ENCODE data around the gene LMAN2.

Gene LMAN2

DNA sequence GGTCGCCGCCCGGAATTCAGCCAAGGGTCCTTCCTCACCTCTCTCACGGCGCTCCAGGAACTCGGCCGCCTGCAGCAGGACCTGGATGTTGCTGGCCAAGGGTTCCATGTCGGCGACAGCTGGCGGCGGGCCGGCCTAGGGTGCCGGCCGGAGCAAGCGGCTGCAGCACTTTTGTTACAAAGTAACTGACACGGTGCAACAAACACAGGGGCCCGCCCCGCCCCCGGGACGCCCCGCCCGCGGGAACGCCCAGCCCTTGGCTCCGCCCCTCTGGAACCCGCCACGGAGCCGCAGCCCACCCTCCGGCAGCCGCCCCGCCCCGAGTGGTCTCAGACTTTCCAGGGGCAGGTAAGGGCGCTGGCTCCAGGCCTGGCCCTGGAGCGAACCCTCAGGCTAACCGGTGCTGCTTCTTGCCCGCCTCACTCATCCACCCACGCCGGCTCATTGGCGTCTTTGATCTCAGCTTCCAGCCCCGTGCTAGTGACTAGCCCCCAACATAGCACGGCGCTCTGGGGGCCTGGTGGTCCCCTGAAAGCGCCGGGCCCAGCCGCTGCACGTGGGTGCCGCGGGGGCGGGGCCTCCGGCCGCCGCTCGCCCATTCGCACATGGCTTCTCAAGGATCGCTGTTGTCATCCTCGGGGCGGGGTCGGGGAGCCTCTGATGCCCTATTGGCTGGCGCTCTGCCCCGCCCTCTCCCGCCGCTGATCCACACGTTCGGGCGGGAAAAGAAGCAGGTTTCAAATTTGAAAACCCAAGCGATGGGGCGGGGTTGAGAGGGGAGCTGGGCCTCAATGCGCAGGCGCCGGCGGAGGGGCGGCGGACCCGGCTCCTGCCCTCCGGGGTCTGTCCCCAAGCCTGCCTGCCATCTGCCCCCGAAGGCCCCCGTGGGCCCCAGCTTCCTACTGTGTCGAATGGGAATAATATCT, 39.5 kb downstream of the LMAN2 start, which contains the start of gene MXD3:
Gene MXD3, minus strand, starts transcription at position 176 of the 926 bp plus-strand sequence. Its CDS starts 68 bp downstream, at position 108.
- peak within 1 kb of the TSS; percentile 94 for H3K4me2 ChIP-seq (ENCODE audit: low read length)
- no peaks in the 10 kb centered on the region for H3K79me2 ChIP-seq
- H3K4me1 ChIP-seq, result peaks cover 10% of the 10 kb centered on the region
- peak within 1 kb of the TSS; percentile 40 for H2AFZ ChIP-seq
- H3K9ac ChIP-seq, result no peak within 1 kb of the TSS
- H3K36me3 ChIP-seq (ENCODE audit: control insufficient read depth, insufficient read depth, low read length), result no peaks in the 10 kb centered on the region
- no peaks in the 10 kb centered on the region for H3K9me3 ChIP-seq (ENCODE audit: control insufficient read depth, low read length)
- no peaks in the 10 kb centered on the region for H3K27me3 ChIP-seq (ENCODE audit: control insufficient read depth, insufficient read depth, low read length)
- H3K4me3 ChIP-seq (ENCODE audit: low read depth, low read length), result peak within 1 kb of the TSS; percentile 62
- no peak within 1 kb of the TSS for H3K27ac ChIP-seq
- TF ChIP-seq, protein P1, sequence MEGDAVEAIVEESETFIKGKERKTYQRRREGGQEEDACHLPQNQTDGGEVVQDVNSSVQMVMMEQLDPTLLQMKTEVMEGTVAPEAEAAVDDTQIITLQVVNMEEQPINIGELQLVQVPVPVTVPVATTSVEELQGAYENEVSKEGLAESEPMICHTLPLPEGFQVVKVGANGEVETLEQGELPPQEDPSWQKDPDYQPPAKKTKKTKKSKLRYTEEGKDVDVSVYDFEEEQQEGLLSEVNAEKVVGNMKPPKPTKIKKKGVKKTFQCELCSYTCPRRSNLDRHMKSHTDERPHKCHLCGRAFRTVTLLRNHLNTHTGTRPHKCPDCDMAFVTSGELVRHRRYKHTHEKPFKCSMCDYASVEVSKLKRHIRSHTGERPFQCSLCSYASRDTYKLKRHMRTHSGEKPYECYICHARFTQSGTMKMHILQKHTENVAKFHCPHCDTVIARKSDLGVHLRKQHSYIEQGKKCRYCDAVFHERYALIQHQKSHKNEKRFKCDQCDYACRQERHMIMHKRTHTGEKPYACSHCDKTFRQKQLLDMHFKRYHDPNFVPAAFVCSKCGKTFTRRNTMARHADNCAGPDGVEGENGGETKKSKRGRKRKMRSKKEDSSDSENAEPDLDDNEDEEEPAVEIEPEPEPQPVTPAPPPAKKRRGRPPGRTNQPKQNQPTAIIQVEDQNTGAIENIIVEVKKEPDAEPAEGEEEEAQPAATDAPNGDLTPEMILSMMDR (IDR thresholded peaks at IDR 0.05), result no peak

DNA sequence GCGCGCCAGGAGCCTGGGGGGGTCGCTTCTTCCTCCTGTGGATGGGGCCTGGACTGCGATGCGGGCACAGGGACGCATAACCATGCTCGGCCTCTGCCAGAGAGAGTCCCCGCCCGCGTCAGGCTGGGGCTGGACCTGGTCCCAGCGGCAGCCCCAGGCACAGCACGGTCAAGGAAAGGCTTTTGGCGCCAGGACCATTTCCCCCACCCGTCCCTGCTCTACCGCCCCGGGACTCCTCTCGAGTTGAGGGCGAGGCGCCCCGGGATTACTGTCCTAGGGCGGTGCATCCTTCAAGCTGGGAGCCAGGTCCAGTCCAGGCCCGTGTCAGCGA, 40.1 kb downstream of the LMAN2 start:
- no peaks in the 10 kb centered on the region for H3K9me3 ChIP-seq (ENCODE audit: control insufficient read depth, low read length)
- no peaks in the 10 kb centered on the region for H3K79me2 ChIP-seq
- no peak overlapping the region for H3K9ac ChIP-seq
- H3K4me3 ChIP-seq (ENCODE audit: low read depth, low read length), result peak overlapping the region; percentile 62
- peaks cover 10% of the 10 kb centered on the region for H3K4me1 ChIP-seq
- H3K4me2 ChIP-seq (ENCODE audit: low read length), result peak overlapping the region; percentile 94
- H2AFZ ChIP-seq, result peak overlapping the region; percentile 40
- no peak overlapping the region for H3K27ac ChIP-seq
- TF ChIP-seq, protein P1 (IDR thresholded peaks at IDR 0.05), result no peak
- no peaks in the 10 kb centered on the region for H3K27me3 ChIP-seq (ENCODE audit: control insufficient read depth, insufficient read depth, low read length)
- H3K36me3 ChIP-seq (ENCODE audit: control insufficient read depth, insufficient read depth, low read length), result no peaks in the 10 kb centered on the region

DNA sequence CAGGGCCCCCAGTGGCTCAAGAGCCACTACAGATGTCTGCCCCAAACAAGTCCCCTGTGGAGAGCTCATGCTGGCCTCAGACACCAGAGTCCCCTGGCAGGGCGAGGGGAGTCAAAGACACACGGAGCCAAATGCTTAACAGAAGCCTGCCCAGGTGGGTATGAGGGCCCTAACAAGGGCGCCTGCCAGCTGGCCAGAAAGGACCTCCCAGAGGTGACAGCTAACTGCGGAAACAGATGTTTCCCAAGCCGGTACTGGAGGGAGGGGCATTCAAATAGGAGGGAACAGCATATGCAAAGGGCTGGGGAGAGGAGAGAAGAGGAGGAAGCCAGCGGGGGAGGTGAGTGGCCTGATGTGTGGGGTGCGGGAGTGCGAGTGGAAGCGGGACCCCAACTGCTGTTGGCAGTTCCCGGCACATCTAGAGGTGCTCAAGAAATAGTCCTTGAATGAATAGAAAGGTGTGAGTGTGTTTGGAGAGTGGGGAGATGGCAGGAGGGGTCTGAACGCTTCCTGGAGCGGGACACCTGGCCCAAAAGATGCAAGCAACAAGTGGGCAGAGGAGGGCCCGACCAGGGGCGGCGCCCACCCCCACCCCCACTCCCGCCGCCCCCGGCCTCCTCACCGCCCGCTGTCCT, 40.6 kb downstream of the LMAN2 start:
- no peak overlapping the region for H3K4me2 ChIP-seq (ENCODE audit: low read length)
- no peak overlapping the region for H2AFZ ChIP-seq
- H3K9ac ChIP-seq, result no peak overlapping the region
- H3K36me3 ChIP-seq (ENCODE audit: control insufficient read depth, insufficient read depth, low read length), result no peaks in the 10 kb centered on the region
- no peaks in the 10 kb centered on the region for H3K9me3 ChIP-seq (ENCODE audit: control insufficient read depth, low read length)
- peaks cover 10% of the 10 kb centered on the region for H3K4me1 ChIP-seq
- H3K4me3 ChIP-seq (ENCODE audit: low read depth, low read length), result no peak overlapping the region
- no peaks in the 10 kb centered on the region for H3K27me3 ChIP-seq (ENCODE audit: control insufficient read depth, insufficient read depth, low read length)
- no peaks in the 10 kb centered on the region for H3K79me2 ChIP-seq
- no peak overlapping the region for H3K27ac ChIP-seq
- TF ChIP-seq, protein P1 (IDR thresholded peaks at IDR 0.05), result no peak

DNA sequence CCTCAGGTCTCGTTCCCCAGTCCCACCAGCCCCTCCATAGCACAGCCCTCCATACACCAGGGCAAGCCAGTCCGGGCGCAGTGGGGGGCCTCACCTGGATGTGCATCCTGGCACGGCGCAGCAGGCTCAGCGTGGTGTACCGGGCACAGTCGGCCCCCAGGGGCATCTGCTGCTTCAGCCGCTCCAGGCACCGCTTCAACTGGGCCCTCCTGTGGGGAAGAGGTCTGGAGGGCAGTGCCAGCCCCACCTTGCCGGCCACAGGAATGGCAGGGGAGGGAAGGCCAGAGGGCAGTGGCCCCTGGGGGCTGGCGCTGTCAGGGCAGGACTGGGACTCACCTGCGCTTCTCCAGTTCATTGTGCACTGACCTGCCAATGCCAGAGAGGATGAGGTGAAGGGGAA, 41.1 kb downstream of the LMAN2 start:
- H3K9me3 ChIP-seq (ENCODE audit: control insufficient read depth, low read length), result no peaks in the 10 kb centered on the region
- no peaks in the 10 kb centered on the region for H3K27me3 ChIP-seq (ENCODE audit: control insufficient read depth, insufficient read depth, low read length)
- H3K79me2 ChIP-seq, result peaks cover 3% of the 10 kb centered on the region
- H3K4me3 ChIP-seq (ENCODE audit: low read depth, low read length), result no peak overlapping the region
- H3K27ac ChIP-seq, result no peak overlapping the region
- H2AFZ ChIP-seq, result no peak overlapping the region
- no peak overlapping the region for H3K9ac ChIP-seq
- no peaks in the 10 kb centered on the region for H3K36me3 ChIP-seq (ENCODE audit: control insufficient read depth, insufficient read depth, low read length)
- H3K4me2 ChIP-seq (ENCODE audit: low read length), result no peak overlapping the region
- TF ChIP-seq, protein P1 (IDR thresholded peaks at IDR 0.05), result no peak
- H3K4me1 ChIP-seq, result peaks cover 10% of the 10 kb centered on the region

Data from parathyroid adenoma (tissue), 2 donors.